ENCODE measurements around the gene ADCY3.

Gene ADCY3

DNA sequence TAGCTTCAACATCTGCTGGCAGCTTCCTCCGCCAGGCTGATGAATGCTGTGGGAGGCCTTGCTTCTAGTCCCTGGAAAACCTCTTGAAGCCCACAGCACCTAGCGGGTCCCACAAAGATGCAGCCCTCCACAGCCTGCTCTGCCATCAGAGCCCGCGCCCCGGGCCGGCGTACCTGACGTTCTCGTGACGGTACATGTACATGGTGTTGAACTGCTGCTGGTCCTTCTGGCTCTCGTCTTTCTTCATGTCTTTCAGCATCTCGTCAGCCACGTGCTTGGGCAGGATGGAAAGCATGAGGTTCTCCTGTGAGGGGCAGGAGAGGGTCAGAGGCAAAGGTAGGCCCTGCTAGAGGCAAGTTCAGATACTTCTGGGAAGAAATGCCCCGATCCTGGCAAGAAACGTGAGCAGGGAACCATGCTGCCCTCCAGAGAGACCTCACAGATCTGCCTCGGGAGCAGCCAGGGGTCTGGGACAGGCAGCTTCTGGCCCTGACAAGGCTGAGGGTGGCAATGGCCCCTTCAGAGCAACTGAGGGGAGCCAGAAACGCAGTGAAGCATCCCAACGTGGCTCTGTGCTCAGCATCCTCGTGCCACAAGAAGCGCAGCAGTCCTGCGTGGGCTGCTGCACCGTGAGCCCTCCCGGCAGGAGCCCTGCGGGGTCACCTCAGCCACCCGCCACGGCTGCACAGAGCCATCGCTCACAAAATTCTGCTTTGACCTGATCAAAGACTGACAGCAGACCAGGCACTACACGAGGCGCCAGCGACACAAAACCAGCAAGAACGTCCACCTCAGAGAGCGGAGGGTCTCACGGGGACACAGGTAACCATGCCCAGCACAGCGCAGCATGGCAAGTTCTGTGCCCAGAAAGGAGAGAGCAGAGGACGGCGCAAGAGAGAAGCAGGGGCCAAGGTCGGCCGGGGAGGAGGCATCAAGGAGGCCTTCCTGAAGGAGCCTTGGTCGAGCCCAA lies 77.7 kb downstream of the ADCY3 start:
- DNase-seq, result no peak

DNA sequence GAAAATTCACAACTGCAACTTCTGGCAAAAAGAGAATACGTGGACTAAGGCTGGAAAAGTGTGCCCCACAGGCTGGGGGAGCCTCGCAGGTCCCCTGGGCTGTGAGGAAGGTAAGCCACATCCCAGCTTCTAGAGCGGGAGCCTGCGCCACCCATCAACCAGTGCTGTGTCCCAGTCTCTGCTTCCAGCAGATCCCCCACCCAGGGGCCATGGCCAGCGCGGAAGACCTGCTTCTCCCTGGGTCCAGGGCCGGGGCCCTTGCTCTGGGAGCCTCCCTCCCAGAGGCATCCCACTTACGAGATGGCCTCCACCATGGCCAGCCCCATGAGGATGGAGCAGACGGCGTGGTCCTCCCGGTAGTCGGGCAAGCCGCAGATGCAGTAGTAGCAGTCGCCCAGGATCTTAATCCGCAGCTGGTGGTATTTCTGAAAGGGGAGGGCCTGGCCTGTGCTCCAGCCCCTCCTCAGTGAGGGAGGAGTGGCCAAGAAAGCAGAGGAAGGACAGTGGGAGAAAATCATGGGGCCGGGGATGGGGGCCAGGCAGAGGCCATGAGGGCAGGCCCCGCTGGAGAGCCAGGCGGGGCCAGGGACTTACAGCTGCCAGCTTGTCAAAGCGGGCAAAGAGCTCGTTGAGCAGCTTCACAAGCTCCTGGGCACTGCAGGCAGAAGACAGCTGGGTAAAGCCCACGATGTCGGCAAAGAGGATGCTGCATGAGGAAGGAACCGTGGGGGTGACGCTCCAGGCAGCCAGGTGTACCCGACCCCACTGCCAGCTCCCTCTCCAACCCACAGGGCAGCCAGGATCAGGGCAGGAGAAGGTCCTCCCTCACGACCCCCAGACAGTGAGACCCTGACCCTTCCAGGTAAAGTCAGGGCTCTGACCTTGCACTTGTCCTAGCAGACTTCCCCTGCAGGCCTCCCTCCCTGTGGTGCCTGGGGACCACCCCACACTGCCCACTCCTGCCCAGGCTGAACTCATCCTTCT lies 78.8 kb downstream of the ADCY3 start:
- no peak for DNase-seq

DNA sequence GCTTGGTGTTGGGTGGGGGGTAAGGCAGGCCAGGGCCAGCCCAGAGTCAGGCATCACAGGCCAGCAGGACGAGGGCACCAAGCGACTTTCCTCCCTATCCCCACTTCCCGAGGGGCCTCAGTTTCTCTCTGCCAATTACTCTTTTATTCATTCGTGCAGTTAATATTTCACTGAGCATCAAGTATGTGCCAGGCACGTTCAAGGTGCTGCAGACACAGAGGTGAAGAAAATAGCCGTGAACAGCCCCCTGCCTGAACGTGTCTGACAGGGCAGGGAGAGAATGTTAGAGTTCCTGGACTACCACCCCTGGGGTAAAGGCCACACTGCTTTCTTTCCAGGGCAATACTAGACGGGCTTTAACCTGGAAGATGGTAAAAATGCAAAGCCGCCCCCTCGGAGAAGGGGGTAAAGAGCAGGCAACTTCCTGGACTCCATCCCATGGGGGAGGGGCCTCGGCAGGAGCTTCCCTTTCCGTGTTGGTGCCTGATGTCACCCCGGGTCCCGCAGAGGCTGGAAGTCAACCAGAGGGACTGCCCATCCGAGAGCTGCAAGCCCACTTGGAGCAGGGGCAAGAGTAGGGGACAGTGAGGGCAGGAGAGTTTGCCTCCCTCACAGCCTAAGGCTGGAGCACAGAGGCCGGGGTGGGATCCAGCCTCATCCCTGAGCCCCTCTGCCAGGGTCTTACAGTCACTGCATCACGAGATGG lies 79.7 kb downstream of the ADCY3 start:
- no peak for DNase-seq

DNA sequence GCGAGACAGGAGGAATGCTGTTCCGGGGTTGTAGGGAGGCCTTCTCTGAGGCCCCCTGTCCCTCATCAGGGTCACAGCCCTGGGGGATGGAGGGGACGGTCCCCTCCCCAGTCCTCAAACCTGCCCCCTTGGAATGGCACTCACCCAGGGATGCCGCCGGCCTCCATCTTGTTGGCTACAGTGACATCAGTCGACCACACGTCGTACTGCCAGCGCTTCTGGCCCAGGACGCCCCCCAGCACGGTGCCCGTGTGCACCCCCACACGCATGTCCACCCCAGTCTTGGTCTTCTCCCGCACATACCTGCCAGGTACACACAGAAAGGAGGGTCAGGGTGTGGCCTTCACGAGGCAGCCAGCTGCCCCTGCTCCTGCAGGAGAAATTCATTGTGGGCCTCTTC lies 80.3 kb downstream of the ADCY3 start:
- no peak for DNase-seq

DNA sequence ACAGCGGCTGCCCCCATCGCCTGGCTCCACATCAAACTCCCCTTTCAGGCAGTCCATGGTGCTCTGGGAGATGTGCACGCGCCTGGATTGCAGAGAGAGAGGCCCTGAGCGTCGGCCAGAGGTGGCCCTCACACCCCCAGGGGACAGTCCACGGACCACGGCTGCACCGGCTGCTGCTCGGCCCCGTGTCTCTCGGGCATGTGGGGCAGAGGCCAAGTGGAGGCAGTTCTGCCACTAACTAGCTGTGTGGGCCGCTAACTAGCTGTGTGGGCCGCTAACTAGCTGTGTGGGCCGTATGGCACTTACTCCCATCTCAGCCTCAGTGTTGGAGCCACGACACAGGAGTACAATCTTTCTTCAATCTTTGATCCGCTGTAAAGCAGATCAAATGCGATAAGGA lies 81.5 kb downstream of the ADCY3 start:
- DNase-seq, result no peak

DNA sequence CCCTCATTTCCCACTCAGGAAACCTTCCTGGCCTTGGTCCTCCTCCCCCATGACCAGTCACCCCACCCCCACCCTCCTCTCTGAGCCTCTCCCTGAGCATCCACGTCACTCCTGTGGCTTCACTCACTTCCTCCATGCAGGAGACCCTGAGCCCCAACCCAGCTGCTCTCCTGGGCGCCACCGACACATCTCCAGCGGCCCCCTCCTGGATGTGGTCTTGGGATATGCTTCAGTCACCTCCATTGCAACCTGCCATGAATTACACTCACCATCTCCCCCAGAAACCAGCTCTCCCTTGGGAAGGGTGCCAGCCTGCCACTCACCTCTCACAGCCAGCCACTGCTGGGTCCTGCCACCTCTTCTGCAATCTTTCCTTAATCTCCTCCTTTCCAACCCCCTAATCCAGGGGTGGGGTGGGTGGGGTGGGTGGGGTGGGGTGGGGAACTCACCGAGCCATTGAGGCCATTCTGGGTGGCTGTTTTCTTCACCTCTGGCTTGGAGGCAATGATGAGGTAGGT lies 82.0 kb downstream of the ADCY3 start:
- no peak for DNase-seq

DNA sequence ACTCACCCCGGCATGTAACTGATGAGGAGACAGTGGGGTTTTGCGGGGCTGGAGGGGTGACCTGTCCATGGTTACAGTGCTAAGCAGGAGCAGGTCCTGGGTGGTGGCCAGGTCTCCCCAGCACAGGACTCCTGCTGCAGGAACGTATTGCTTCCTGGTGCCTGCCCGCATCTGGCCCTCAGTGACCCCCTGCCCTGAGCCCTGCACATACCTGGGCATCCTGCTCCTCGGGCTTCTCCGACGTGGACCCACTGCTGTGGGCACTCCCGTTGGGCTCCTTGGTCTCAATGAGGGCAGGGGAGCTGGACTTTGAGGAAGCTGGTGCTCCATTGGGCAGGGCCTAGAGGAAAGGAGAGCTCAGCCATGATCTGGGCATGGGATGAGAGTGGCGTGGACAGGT lies 83.3 kb downstream of the ADCY3 start:
- DNase-seq, result no peak

DNA sequence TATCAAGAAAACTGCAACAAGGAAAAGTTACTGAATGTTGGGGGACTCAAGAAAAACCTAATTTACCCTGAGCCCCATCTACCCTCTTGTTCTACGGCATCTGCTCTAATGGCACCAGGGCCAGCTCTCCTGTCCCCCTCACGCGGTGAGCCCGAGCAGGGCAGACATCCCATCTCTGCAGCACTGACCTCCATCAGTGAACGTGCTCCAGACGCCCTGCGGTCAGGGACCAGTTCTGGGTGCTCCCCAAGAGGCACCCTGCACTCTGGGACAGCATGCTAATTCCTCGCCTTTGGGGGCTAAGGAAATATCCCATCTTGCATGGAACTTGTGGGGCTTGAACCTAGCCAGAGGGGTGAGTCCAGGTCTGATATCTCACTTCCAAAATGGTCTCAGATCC lies 83.8 kb downstream of the ADCY3 start:
- no peak for DNase-seq

DNA sequence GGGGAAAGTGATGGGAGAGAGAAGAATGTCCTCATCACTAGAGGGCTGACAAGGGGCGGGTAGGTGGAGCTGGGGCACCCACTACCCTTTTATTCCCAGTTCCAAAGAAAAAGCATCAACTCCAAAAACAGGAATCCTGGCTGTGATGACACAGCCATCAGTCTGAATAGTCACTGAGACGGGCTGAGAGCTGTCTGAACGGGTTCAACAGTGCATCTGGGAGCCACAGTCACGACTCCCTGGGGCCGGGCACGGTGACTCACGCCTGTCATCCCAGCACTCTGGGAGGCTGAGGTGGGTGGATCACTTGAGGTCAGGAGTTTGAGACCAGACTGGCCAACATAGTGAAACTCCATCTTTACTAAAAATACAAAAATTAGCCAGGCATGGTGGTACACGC lies 84.6 kb downstream of the ADCY3 start:
- DNase-seq, result peak; percentile 50

DNA sequence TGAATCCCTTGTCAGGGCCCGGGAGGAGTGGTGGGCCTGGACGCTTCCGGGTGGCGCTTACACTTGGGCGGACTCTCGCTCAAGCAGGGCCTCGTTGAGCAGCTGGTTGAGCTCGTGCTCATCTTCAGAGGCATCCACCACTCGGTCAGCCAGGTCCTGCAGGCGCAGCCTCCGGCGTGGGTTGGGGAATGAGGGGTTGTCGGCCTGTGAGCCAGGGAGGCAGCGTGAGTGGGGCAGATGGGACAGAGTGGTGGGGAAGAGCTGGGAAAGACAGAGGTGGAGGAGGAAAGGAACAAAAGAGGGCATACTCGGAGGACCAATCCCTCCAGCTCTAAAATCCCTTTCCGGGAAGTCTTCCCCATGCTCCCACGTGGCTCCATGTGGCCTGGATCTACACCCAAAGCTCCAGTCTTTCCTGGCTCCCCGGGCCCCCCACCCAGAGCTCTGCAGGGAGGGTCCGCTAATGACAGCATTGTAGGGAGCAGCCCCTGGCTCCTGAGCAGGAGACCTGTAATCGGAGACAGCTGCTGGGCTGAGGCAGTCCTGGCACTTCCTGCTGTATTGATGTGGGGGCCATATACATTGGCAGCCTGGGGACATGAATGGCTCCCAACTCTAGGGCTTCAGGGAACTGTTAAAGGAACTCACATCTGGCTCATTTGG lies 85.2 kb downstream of the ADCY3 start:
- no peak for DNase-seq

DNA sequence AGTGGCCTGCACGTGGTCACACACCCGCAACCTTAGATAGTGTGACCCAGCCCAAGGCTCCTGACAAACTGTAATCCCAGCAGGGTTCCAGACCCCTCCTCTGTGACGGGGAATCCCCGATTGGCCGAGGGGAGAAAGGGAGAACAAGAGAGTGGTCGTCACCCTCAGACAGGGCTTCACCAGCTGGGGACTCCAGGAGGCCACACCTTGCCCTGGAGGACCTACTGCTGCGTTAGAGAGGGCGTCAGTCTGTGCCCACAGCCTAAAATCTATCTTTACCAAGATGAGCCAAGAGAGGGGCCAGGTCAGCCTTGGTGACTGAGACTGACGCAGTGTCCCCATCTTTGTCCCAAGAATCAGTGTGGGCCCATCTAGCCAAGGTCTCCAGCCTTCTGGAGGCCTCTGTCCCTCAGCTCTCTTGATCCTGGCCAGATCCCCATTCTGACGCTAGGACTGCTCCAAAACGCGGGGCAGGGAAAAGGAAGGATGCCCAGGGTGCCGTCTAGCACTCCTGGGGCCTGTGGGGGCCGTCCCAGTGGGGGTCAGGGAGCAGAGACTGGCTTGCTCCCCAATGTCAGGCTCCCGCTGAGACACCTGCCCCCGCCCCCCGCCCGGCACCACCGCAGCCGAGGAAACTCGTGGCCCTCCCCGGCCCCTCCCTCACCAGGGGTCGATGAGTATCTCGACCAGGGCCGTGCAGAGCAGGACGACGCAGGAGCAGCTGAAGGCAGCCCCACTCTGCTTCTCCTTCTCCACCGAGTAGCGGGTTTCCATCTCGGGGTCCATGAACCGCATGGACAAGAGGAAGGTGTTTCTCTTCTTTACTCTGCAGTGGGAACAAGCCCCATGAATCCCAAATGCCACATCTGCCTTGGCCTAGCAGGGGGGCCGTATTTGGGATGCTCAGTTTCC lies 86.0 kb downstream of the ADCY3 start:
- DNase-seq, result no peak

DNA sequence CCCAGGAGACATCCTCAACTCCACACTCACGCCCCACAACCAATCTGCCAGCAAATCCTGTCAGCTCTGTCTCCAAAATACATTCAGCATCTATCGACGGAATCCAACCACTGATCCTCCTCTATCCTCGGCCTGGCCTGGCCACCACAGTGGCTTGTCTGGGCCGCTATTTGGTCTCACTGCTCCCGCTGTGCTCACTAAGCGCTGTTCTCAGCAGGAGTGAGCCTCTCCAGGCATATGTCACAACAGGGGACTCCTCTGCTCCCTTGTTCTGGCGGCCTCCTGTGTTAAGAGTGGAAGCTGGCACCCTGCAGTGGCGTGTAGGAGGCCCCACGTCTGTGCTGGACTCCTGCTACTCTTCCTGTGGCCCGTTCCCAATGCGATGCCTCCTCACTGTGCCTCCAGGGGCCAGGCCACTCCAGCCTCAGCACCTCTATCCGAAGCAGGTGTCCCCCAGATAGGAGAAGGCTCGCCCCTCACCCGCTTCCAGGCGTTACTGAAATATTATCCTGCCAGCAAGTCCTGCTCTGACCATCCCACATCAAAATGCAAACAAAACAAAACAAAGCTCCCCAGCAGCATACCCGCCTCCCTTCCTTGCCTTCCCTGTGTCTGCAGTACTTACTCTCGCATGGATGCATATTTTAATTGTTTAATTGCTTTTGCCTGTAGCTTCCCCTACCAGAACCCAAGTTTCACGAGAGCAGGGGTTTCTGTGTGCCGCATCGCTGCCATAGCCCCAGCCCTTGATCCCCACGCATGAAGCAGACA lies 86.9 kb downstream of the ADCY3 start:
- DNase-seq, result no peak

DNA sequence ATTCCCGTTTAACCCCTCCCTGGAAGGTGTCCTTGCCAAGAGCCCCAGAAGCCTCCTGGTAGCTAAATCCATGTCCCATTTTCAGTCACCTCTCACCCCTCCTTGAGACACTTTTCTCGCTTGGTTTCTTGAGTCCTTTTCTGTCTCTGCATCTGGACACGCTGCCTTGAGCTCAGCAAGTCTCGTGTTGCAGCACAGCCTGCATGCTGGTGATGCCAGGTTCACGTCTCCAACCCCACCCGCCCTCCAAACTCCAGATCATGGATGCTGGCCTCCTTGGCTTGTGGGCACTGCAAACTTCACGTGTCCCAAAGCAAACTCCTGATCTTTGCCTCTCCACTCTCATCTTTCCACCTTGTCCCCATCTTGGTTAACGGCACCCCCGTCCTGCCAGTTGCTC lies 87.5 kb downstream of the ADCY3 start:
- no peak for DNase-seq

DNA sequence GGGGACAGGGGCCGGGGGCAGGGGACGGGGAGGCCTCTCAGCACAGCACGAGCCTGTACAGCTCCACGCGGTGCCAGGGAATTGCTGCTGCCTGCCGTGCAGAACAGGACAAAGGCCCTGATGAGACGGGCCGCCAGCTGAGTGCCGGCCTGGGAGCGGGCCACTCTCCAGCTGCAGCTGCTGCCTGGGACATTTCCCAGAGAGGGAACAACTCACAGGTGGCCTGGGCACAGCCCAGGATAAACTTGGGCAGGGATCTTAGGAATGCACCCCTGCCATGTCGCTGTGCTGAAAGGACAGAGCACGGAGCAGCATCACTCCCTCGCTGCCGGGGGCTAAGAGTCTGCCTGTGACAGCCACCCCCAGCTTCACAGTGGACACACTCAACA lies 88.0 kb downstream of the ADCY3 start:
- DNase-seq, result no peak

DNA sequence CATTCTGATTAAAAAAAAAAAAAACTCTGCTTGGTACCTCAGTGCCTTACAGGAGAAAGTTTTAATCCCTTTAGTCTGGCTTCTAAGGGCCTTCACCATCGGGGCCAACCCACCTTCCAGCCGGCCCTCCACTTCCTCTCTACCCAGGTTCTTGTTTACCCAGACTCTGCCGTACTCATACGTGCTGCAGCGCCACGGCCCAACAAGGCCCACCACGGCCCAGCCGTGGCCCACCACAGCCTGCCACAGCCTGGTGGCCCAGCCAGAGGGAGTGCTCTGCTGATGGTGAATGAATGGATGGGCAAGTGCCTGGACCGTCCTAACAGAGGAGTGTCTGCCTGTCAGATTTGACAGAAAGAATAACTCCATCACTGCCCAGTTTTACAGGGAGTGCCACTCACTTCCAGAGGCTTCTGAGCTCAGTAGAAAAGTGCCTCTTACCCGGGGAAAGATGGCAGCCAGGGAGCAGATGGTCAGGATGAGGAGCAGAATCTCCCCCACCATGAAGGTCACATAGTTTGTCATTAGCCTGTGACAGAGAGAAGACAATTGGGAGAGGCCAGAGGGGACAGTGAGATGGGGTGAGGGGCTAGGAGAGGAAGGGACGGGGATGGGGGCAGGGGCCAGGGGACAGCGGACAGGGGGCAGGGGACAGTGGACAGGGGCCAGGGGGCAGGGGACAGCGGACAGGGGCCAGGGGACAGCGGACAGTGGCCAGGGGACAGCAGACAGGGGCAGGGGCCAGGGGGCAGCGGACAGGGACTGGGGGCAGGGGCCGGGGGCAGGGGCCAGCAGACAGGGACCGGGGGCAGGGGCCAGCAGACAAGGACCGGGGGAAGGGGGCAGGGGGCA lies 88.6 kb downstream of the ADCY3 start:
- no peak for DNase-seq

DNA sequence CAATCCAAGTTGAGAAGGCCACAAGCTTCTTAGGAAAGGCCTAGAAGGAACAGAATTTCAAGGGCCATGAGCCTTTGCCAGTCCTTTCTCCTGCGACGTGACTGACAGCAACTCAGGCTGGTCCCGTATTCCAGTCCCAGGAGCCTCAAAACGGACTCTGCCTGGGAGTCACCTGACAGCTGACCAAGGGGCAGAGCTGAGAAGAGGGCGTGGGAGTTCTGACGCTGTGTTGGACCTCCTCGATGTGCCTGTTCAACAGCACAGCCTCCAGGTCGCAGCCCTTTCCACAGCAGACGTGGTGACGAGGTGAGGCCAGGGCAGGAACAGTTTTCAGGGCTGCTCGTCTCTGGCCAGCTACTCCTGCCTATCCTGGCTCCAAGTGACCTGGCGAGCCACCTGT lies 89.3 kb downstream of the ADCY3 start:
- no peak for DNase-seq

DNA sequence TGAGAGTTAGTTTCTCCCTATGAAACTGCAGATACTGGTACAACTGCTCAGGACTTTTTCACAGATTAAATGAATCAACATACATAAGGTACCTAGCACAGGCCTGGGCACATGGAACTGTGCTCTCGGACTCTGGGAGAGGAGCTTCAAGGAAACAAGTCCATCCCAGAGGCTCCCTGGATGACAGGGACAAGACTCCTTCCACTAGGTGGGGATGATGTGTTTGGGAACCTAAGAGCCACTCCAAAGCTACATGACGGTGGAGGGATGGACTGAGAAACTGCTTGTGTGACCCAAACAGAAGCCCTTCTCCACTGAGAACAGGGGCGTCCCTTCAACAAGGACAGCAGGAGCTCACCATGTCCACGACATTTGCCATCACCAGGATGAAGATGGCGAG lies 89.7 kb downstream of the ADCY3 start:
- DNase-seq, result no peak

DNA sequence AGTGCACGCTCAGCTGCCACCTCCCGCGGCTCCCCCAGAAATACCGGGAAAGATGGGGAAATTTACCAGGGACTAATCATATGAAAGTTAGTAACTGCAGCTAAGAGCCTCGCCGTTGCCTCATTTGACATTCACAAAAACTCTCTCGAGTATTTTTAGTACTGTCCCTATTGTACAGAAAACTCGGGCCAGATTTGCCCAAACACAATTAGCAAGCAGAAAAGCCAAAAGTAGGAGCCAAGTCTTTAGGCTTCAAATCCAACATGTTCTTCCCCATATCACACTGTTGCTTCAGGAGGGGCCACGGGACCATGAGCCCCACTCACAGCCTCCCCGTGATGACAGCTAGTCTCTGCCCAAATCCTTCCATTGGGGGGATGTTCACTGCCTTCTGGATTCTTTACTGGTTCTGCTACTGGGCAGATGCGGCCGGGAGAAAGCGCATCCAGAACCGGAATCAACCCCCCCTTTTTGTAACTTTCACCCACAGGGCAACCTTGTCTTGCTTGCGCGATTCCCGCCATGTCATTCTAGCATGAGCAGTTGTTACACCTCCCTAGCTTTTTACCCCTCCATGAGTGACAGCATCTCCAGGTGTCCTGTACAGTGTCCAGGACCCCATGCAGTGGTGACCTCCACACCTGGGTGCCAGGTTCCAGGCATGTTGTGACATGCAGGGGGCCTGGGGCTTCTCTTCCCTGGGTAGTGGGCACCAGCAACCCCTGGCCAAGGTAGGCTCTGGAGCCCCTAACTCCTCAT lies 91.6 kb downstream of the ADCY3 start:
- no peak for DNase-seq

All from HCEC 1CT (cell line).